HG02571 (cell line): ENCODE measurements around the gene MON2.

Experiments used
- ATAC-seq: cut with Tn5 transposase; IDR thresholded peaks from one replicate; pipeline ENCODE4 v1.9.1; 2021; ENCODE audit warnings: mild to moderate bottlenecking, moderate library complexity; ENCODE audit not compliant: unreplicated experiment

MON2 gene

DNA sequence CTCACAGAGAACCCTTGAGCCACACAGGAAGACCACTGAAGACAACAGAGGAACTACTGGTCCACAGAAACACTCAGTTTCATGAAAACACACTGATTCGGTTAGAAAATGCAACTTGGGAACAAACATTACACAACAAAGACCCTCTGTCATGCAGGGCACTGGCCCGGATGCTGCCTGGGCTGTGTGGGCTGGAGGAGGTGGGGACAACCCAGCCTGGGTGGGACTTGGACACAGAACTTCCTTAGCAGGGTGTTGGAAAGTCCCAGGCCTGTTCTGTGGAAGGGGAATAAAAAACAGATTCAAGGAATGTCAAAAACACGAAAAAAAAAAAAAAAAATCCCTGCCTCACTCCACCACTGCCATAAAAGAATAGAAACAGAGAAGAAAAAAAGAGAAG lies 181.0 kb downstream of the MON2 start:
- ATAC-seq, result no peak

DNA sequence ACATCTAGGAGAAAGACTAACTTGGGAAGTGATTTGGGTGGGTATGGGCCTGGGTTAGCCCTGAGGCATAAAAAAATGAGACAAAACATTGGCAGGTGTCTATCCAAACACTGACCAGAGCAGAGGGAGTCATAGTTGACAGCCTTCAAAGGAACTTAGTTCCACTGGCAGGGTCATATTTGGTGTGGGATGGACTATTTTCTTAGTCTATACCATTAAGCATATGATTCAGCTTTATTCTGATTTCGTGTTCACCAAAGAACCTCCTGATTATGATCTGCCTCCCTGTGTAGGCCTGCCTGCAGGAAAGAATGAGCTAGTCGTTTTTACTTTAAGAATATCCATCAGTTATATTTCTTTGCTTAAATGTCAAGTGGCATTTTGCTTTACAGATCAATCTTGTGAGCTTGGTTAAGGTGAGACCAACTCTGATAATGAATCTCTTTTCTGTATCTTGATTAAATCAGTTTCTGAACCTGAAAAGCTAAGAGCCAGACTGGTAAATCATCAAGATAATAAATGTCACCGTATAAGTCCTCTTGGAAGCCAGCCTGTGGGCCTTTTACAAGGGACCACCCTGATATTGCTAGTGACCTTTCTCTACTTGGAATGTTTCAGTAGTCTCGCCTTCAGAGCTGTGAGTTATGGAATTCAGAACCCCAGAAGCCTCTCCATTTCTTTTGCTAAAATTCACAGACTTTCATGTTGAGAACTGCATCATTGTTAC lies 182.9 kb downstream of the MON2 start:
- no peak for ATAC-seq
